Lower leg skin (tissue), 4 donors: ENCODE data around the gene ASPDH. TPM values are rescaled to one million over a fixed set of nuclear protein-coding genes. Genes with fewer than 3 reads are reported as not detected.

Experiments used
- DNase-seq, 2 donors: peaks; one replicate each; pipeline ENCODE4 v3.0.0-alpha.2; 2019; ENCODE audit warnings: low spot score in 2 of 2
- H3K4me3 ChIP-seq: fragments of 200-600 bp; sonication (generic); 2 replicates; pipeline ENCODE4 v1.5.1; 2017; ENCODE audit warnings: mild to moderate bottlenecking, low read depth; ENCODE audit not compliant: poor library complexity, severe bottlenecking
- CTCF ChIP-seq, 3 donors: fragments of 450-650 bp; IDR thresholded peaks; one replicate each; pipeline ENCODE4 v1.5.1; 2016; ENCODE audit warnings: antibody characterized with exemption in 3 of 3, mild to moderate bottlenecking in 3 of 3, moderate library complexity in 2 of 3
- POLR2A ChIP-seq, 2 donors: fragments of 450-650 bp; IDR thresholded peaks; one replicate each; pipeline ENCODE4 v1.6.1; 2016 to 2017; ENCODE audit warnings: antibody characterized with exemption in 2 of 2, mild to moderate bottlenecking in 1 of 2, moderate library complexity in 1 of 2
- WGBS, 2 donors: methylation state at CpG; one replicate each; pipeline ENCODE4 v1.1.5; 2018; 5-methylcytosine and 5-hydroxymethylcytosine counted together
- intact Hi-C: fragments of 100-400 bp; cut with DNase I; formaldehyde crosslinking; loops from one replicate; pipeline ENCODE4 v1.15.0; 2023; ENCODE audit warnings: low total_unique reads
- total RNA-seq, 4 donors: library from RNA; depleted of rRNA; stranded (reverse); fragments of >200 nt; gene quantifications; one replicate each; pipeline ENCODE4 v1.1.0, GENCODE V29; 2016

ASPDH gene
- total RNA-seq, 4 donors from 2014 or later = not detected

DNA sequence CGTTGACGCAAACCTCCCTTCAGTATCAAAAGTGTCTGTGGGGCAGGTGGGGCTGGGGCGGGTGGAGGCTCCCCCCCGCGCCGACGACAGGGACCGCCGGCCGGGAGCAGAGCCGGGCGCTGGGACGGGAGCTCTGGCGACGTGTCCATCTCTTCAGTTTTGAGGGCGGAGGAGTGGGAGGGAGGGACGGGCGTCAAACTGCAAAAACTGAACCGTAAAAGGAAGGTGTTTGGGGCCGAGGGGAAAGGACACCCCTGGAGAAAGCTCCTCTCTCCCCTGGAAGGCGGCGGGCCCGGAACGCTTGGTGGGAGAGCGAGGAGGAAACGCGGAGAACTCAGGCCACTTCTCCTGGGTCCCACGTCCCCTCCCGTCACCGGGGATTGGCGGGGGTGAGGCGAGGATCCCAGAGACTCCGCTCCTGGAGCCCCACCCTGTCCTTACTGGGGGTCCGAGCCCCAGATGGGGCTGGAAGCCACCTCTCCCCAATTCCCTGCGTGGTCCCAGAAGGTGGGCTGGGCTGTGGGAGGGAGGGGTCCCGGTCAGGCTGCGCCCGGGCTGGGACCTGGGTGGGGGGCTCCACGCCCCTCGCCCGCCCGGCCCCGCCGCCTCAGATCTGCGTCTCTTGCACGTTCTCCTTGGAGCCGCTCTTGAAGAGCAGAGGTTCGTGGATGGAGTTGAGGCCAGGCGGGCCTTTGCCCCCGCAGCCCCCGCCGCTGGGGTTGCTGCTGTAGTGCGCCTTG, 3.4 kb upstream of the ASPDH start:
- TF ChIP-seq POLR2A (IDR thresholded peaks at IDR 0.05) (no peak), CTCF (IDR thresholded peaks at IDR 0.05) (no peak)
- H3K4me3 ChIP-seq = no peak overlapping the region
- 58 to 71% methylated on average over 41 to 53 of the region's 53 CpGs for WGBS, 2 donors
- no peak for DNase-seq
- intact Hi-C loops = no loop called here

DNA sequence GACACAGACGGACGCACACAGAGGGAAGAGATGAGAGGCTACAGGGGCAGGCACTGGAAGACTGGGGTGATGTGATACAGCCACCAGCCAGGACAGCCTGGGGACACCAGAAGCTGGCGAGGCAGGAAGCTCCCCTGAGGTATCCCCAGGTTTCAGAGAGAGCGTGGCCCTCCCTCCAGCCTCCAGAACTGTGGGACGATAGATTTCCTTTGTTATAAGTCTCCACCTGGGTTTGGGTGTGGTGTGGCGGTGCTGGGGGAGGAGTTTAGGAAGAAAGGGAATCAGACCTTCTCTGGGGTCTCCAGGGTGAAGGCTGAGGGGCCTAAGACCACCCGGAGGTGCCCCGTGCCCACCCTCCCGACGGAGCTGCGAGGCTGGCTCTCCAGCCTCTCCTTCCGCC, 2.7 kb upstream of the ASPDH start:
- no peak overlapping the region for H3K4me3 ChIP-seq
- WGBS, 2 donors = 38 to 41% methylated on average over 12 of the region's 12 CpGs
- intact Hi-C loops = no loop called here
- no peak for TF ChIP-seq CTCF (IDR thresholded peaks at IDR 0.05)
- TF ChIP-seq POLR2A (IDR thresholded peaks at IDR 0.05) = no peak
- no peak for DNase-seq

DNA sequence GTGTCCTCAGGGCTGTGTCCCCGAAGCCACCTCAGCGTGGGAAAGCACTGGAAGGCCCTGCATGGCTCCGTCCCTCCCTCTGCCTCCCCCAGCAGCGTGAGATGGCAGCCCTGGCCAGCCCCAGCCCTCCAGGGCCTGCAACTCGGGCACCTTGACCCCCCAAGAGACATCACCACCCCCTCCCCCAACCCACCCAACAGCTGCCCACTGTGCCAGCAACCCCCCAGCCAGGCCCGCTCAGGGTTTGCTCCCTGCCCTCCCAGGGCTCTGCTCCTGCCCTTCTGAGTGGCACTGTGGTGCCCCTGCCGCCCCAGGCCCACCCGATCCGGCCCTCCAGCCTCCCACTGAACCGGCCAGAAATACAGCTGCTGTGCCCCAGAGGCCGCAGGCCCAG, 1.5 kb upstream of the ASPDH start:
- no peak for TF ChIP-seq CTCF (IDR thresholded peaks at IDR 0.05)
- no peak for TF ChIP-seq POLR2A (IDR thresholded peaks at IDR 0.05)
- 71% methylated on average over 10 of the region's 11 CpGs; no CpG with 5 or more reads in 1 of the 2 donors for WGBS, 2 donors
- intact Hi-C loops = no loop called here
- H3K4me3 ChIP-seq = no peak overlapping the region
- no peak for DNase-seq

DNA sequence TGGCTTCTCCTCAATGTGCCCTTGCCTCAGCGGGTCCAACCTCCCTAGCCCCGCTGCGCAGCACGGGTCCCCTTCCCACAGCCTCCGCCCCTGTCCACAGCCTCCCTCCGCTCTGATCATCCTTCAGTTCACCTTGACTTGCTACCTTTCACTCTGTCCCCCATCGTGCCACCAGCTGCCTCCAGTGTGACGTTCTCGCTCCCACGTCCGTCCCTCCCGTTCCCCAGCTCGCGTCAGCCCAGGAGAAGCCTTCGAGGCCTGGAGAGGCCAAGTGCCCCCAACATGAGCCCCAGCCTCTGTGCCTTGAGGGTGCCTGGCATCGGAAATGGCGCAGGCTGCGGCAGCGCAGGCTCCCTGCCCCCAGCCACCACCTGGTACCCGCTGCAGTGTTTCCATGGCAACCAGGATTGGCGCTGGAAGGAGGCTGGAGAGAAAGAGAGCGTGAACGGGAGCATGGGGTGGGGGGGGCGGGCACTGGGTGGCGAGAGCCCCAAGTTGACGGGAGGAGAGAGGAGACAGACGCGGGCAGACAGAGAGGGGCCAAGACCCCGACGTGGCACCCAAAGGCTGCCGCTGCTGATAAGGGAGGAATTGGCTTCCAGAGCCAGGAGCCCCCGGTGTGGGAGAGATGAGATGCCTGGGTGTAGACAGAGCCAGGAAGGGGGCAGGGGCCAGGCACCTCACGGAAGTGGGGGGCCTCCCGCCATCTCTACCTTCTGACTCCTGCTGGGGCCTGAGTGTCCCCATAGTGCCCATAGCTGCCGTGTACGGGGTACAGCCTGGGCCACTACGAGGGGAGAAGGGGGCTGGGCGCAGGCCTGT, 844 bp upstream of the ASPDH start:
- WGBS, 2 donors = 36 to 40% methylated on average over 37 to 38 of the region's 38 CpGs
- no peak for DNase-seq
- intact Hi-C loops = no loop called here

DNA sequence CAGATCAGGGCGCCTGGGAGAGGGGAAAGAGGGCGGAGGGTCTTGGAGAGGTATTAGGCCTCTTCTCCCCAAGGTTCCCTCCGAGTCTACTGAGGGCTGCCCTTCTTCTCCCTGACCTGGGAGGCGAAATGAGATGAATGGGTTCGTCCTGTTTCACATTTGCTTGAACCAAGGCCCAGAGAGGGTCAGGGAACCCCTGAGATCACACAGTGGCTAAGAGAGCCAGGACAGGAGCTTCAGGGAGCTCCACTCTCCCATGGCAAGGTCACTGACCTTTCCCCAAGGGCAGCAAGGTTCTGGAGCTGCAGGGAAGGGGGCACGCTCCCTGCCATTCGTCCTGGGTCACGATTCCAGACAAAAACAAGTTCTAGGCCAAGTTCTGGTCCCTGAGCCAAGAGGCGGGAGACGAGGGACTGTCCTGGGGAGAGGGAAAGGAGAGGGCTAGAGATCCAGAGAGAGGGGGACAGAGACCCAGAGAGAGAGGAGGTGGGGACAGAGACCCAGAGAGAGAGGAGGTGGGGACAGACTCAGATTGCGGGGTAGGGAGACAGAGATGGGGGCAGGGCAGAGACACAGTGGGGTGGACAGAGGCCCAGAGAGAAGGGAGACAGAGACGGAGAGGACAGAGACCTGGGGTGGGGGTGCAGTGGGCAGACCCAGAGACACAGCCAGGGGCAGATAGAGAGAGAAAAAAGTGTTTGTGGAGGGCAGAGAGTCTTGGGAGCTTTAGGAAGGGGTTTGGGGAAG, 541 bp downstream of the ASPDH start:
- WGBS, 2 donors = 53 to 63% methylated on average over 12 of the region's 12 CpGs
- DNase-seq = no peak
- TF ChIP-seq POLR2A (IDR thresholded peaks at IDR 0.05) (no peak), CTCF (IDR thresholded peaks at IDR 0.05) (no peak)
- intact Hi-C loops = no loop called here
- no peak overlapping the region for H3K4me3 ChIP-seq

More for the DNA sequence above, 844 bp upstream of the ASPDH start:
- TF ChIP-seq CTCF (IDR thresholded peaks at IDR 0.05) (no peak), POLR2A (IDR thresholded peaks at IDR 0.05) (no peak)
- H3K4me3 ChIP-seq = no peak overlapping the region
